GM12878 (cell line): ENCODE measurements around the gene CUL1. TPM values are rescaled to one million over a fixed set of nuclear protein-coding genes. Genes with fewer than 3 reads are reported as not detected.
A peak's percentile ranks its signal among the peaks of the same experiment; 100 is the strongest.

Experiments used
- BACH1 ChIP-seq: fragments of 450-650 bp; IDR thresholded peaks from 2 replicates; pipeline ENCODE4 v1.6.1; 2017; ENCODE audit warnings: mild to moderate bottlenecking, borderline replicate concordance
- BCLAF1 ChIP-seq: fragments of 450-650 bp; IDR thresholded peaks from 2 replicates; pipeline ENCODE4 v1.6.1; 2017; ENCODE audit warnings: antibody characterized with exemption, mild to moderate bottlenecking, moderate library complexity
- BHLHE40 ChIP-seq, 2 experiments: fragments of 450-650 bp in 1 of 2; IDR thresholded peaks; 2 replicates each; pipeline ENCODE4 v1.6.1; 2011 to 2017; ENCODE audit warnings: low read depth in 2 of 2, borderline replicate concordance in 1 of 2, improper control_type of control experiment in 1 of 2, low read length in 1 of 2, mild to moderate bottlenecking in 1 of 2
- DPF2 ChIP-seq: fragments of 450-650 bp; IDR thresholded peaks from 2 replicates; pipeline ENCODE4 v1.6.1; 2017; ENCODE audit warnings: mild to moderate bottlenecking
- HDAC6 ChIP-seq: fragments of 200-600 bp; sonication (generic); IDR thresholded peaks from one replicate; pipeline ENCODE4 v1.8.0; 2017; ENCODE audit warnings: antibody characterized with exemption; ENCODE audit not compliant: unreplicated experiment
- IKZF1 ChIP-seq: fragments of 450-650 bp; conservative IDR thresholded peaks from 2 replicates; pipeline ENCODE4 v1.6.1; 2017; ENCODE audit warnings: antibody characterized with exemption, mild to moderate bottlenecking
- IRF5 ChIP-seq: fragments of 450-650 bp; IDR thresholded peaks from 2 replicates; pipeline ENCODE4 v1.6.1; 2017; ENCODE audit warnings: borderline replicate concordance
- MXI1 ChIP-seq: fragments of 150-350 bp; IDR thresholded peaks from 2 replicates; pipeline ENCODE4 v1.6.1; 2011; ENCODE audit warnings: low read depth, mild to moderate bottlenecking, inconsistent platforms, low read length, improper control_type of control experiment
- NBN ChIP-seq: fragments of 450-650 bp; IDR thresholded peaks from 2 replicates; pipeline ENCODE4 v1.6.1; 2016
- RB1 ChIP-seq: fragments of 450-650 bp; formaldehyde crosslinking; IDR thresholded peaks from 2 replicates; pipeline ENCODE4 v1.6.1; 2017; ENCODE audit warnings: mild to moderate bottlenecking, borderline replicate concordance
- RCOR1 ChIP-seq: conservative IDR thresholded peaks from 2 replicates; pipeline ENCODE4 v1.6.1; 2012; ENCODE audit warnings: low read depth, low read length, improper control_type of control experiment
- TCF3 ChIP-seq: IDR thresholded peaks from 2 replicates; pipeline ENCODE4 v1.6.1; 2012; ENCODE audit warnings: low read depth, mild to moderate bottlenecking, low read length, borderline replicate concordance; ENCODE audit not compliant: insufficient read depth
- WRNIP1 ChIP-seq: IDR thresholded peaks from 2 replicates; pipeline ENCODE4 v1.6.1; 2011; ENCODE audit warnings: low read depth, low read length, improper control_type of control experiment, borderline replicate concordance
- ZNF24 ChIP-seq: fragments of 450-650 bp; IDR thresholded peaks from 2 replicates; pipeline ENCODE4 v1.6.1; 2017; ENCODE audit warnings: antibody characterized with exemption, mild to moderate bottlenecking
- ZSCAN29 ChIP-seq: fragments of 450-650 bp; IDR thresholded peaks from 2 replicates; pipeline ENCODE4 v1.6.1; 2017; ENCODE audit warnings: mild to moderate bottlenecking, moderate library complexity
- polyA plus RNA-seq, 11 experiments: library from polyadenylated mRNA; depleted of rRNA in 4 of 11; unstranded in 6 of 11; stranded (reverse) in 5 of 11; fragments of >200 nt; fragmentation: Nextera tagmentation in 4 of 11; fragmentation: Illumina TruSeq in 1 of 11; extraction: Ambion mirVana in 4 of 11; extraction: Trizol in 1 of 11; gene quantifications; 1 replicate in 1 of 11; 2 replicates in 10 of 11; pipeline versions ENCODE4 v1.2.1 to v1.2.3, GENCODE V29; 2011 to 2016; ENCODE audit warnings: inconsistent platforms in 2 of 11, missing spikeins in 2 of 11, low read depth in 1 of 11
- total RNA-seq, 4 experiments: library from RNA; depleted of rRNA in 3 of 4; stranded (reverse); fragments of >200 nt in 3 of 4; fragmentation: Illumina TruSeq in 1 of 4; extraction: Trizol in 1 of 4; gene quantifications; 2 replicates each; pipeline versions ENCODE4 v1.2.1 to v1.2.3, GENCODE V29; 2013 to 2021
- TF ChIP-seq, protein P1 (sequence below): IDR thresholded peaks from 2 replicates; pipeline ENCODE4 v1.6.1; 2012; ENCODE audit warnings: improper control_type of control experiment, low read depth, low read length; ENCODE audit not compliant: insufficient replicate concordance
- TF ChIP-seq, protein P2 (sequence below): fragments of 450-650 bp; formaldehyde crosslinking; IDR thresholded peaks from 2 replicates; pipeline ENCODE4 v1.5.0; 2022; ENCODE audit warnings: mild to moderate bottlenecking, missing genetic modification characterization

The CUL1 gene
- total and polyA plus RNA-seq, 10 of the 15 experiments (the other 5 are each of a cell fraction or from before 2014, with no cell fraction given) = 13.3 to 63.9 (median 45.9) TPM

- TF ChIP-seq, protein P1, sequence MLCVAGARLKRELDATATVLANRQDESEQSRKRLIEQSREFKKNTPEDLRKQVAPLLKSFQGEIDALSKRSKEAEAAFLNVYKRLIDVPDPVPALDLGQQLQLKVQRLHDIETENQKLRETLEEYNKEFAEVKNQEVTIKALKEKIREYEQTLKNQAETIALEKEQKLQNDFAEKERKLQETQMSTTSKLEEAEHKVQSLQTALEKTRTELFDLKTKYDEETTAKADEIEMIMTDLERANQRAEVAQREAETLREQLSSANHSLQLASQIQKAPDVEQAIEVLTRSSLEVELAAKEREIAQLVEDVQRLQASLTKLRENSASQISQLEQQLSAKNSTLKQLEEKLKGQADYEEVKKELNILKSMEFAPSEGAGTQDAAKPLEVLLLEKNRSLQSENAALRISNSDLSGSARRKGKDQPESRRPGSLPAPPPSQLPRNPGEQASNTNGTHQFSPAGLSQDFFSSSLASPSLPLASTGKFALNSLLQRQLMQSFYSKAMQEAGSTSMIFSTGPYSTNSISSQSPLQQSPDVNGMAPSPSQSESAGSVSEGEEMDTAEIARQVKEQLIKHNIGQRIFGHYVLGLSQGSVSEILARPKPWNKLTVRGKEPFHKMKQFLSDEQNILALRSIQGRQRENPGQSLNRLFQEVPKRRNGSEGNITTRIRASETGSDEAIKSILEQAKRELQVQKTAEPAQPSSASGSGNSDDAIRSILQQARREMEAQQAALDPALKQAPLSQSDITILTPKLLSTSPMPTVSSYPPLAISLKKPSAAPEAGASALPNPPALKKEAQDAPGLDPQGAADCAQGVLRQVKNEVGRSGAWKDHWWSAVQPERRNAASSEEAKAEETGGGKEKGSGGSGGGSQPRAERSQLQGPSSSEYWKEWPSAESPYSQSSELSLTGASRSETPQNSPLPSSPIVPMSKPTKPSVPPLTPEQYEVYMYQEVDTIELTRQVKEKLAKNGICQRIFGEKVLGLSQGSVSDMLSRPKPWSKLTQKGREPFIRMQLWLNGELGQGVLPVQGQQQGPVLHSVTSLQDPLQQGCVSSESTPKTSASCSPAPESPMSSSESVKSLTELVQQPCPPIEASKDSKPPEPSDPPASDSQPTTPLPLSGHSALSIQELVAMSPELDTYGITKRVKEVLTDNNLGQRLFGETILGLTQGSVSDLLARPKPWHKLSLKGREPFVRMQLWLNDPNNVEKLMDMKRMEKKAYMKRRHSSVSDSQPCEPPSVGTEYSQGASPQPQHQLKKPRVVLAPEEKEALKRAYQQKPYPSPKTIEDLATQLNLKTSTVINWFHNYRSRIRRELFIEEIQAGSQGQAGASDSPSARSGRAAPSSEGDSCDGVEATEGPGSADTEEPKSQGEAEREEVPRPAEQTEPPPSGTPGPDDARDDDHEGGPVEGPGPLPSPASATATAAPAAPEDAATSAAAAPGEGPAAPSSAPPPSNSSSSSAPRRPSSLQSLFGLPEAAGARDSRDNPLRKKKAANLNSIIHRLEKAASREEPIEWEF = no peak
- TF ChIP-seq IKZF1 = peak; percentile 43
- TF ChIP-seq ZSCAN29 = 0 out of 2 replicates have a peak, but pooled peaks have one; percentile 61
- TF ChIP-seq NBN = no peak
- TF ChIP-seq ZNF24 = peak; percentile 25; the same call in 1 of the 2 replicates
- peak; percentile 62; the same call in 1 of the 2 replicates for TF ChIP-seq MXI1
- no peak for TF ChIP-seq TCF3
- peak; percentile 53; the same call in 1 of the 2 replicates for TF ChIP-seq BACH1
- TF ChIP-seq HDAC6 = no peak
- no peak for TF ChIP-seq DPF2
- TF ChIP-seq, protein P2, sequence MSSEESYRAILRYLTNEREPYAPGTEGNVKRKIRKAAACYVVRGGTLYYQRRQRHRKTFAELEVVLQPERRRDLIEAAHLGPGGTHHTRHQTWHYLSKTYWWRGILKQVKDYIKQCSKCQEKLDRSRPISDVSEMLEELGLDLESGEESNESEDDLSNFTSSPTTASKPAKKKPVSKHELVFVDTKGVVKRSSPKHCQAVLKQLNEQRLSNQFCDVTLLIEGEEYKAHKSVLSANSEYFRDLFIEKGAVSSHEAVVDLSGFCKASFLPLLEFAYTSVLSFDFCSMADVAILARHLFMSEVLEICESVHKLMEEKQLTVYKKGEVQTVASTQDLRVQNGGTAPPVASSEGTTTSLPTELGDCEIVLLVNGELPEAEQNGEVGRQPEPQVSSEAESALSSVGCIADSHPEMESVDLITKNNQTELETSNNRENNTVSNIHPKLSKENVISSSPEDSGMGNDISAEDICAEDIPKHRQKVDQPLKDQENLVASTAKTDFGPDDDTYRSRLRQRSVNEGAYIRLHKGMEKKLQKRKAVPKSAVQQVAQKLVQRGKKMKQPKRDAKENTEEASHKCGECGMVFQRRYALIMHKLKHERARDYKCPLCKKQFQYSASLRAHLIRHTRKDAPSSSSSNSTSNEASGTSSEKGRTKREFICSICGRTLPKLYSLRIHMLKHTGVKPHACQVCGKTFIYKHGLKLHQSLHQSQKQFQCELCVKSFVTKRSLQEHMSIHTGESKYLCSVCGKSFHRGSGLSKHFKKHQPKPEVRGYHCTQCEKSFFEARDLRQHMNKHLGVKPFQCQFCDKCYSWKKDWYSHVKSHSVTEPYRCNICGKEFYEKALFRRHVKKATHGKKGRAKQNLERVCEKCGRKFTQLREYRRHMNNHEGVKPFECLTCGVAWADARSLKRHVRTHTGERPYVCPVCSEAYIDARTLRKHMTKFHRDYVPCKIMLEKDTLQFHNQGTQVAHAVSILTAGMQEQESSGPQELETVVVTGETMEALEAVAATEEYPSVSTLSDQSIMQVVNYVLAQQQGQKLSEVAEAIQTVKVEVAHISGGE (CRISPR knock-in tag) = no peak
- no peak for TF ChIP-seq IRF5
- TF ChIP-seq WRNIP1 = no peak
- TF ChIP-seq RB1 = peak; percentile 78; the same call in 1 of the 2 replicates
- peak; percentile 47; the same call in 1 of the 2 replicates for TF ChIP-seq BCLAF1
- TF ChIP-seq RCOR1 = no peak
- TF ChIP-seq BHLHE40 (IDR thresholded peaks at IDR 0.05; ENCODE audit: borderline replicate concordance in 1 of 2, low read depth in 2 of 2, low read length in 1 of 2) = peak in 1 of 2 experiments; percentile 46; a peak in 2 of 4 replicates
Measured at GRCh38 chr7:148698397-148699023, at the start of gene CUL1 (continued).
